Ovary (tissue), 9 donors: ENCODE data around the gene APOBEC3H. TPM values are rescaled to one million over a fixed set of nuclear protein-coding genes. Genes with fewer than 3 reads are reported as not detected.

Experiments used
- DNase-seq, 5 donors: peaks; one replicate each; pipeline ENCODE4 v3.0.0-alpha.2; 2019 to 2020
- H3K27ac ChIP-seq, 2 donors: fragments of 200-600 bp; one replicate each; pipeline versions ENCODE4 v1.5.1 to v1.8.0; 2019 to 2022
- H3K27me3 ChIP-seq: fragments of 200-600 bp; one replicate; pipeline ENCODE4 v1.8.0; 2022
- H3K36me3 ChIP-seq: fragments of 200-600 bp; sonication (generic); one replicate; pipeline ENCODE4 v1.5.1; 2019
- H3K4me1 ChIP-seq: one replicate; pipeline ENCODE4 v1.8.1; 2013; ENCODE audit warnings: mild to moderate bottlenecking, moderate library complexity; ENCODE audit not compliant: insufficient read depth
- H3K4me3 ChIP-seq: fragments of 200-600 bp; sonication (generic); one replicate; pipeline ENCODE4 v1.5.1; 2017
- H3K9me3 ChIP-seq, 2 donors: fragments of 200-600 bp in 1 of 2; sonication (generic) in 1 of 2; one replicate each; pipeline versions ENCODE4 v1.5.1 to v1.8.1; 2013 to 2019; ENCODE audit warnings: mild to moderate bottlenecking in 1 of 2, moderate library complexity in 1 of 2
- EP300 ChIP-seq: sonication (generic); formaldehyde crosslinking; IDR thresholded peaks from one replicate; pipeline ENCODE4 v1.6.1; 2017; ENCODE audit warnings: antibody characterized with exemption
- POLR2A ChIP-seq: fragments of 450-650 bp; IDR thresholded peaks from one replicate; pipeline ENCODE4 v1.6.1; 2017; ENCODE audit warnings: antibody characterized with exemption, mild to moderate bottlenecking, moderate library complexity
- WGBS, 3 donors: extraction: QIAGEN DNeasy Blood & Tissue Kit in 1 of 3; methylation state at CpG; one replicate each; pipeline versions ENCODE4 v1.1.5 to v1.1.7; 2013 to 2017; 5-methylcytosine and 5-hydroxymethylcytosine counted together
- intact Hi-C, 4 donors: fragments of 100-400 bp; cut with DNase I; formaldehyde crosslinking; loops; one replicate each; pipeline versions ENCODE4 v1.11.0 to v1.15.1; 2022 to 2023
- polyA plus RNA-seq, 2 donors: library from polyadenylated mRNA; stranded (reverse); fragments of 200-250 nt in 1 of 2; fragments of 350-450 nt in 1 of 2; fragmentation: Illumina TruSeq in 1 of 2; extraction: RNeasy Lipid Tissue Mini Kit (QIAGEN cat#74804) in 1 of 2; gene quantifications; one replicate each; pipeline ENCODE4 v1.2.3, GENCODE V29; 2013 to 2014
- total RNA-seq, 7 donors: library from RNA; depleted of rRNA in 2 of 7; stranded (reverse); fragments of >200 nt in 2 of 7; fragmentation: NEBNext Ultra II Directional in 3 of 7; extraction: Animal tissue kit (Norgen Biotek cat#: 25700) in 3 of 7; gene quantifications; one replicate each; pipeline versions ENCODE4 v1.1.0 to v1.2.4, GENCODE V29; 2016 to 2023
- TF ChIP-seq, protein P1 (sequence below), 3 donors: fragments of 450-650 bp in 2 of 3; fragments of 200-600 bp in 1 of 3; IDR thresholded peaks; one replicate each; pipeline versions ENCODE4 v1.5.1 to v1.8.0; 2016 to 2022; ENCODE audit warnings: antibody characterized with exemption in 3 of 3, mild to moderate bottlenecking in 1 of 3
- donor health status: DM: no; HTN: no; CAD: no; lungs with moderate emphysema.
- donor health status: DM: no; HTN: no; CAD: no.
- donor health status: Bipolar disorder and iron deficiency.
- donor health status: DM: yes; HTN: yes; CAD: no.
- donor health status: DM: no; HTN: no; CAD: no.
- donor health status: DM: yes; HTN: yes; CAD: no.

The APOBEC3H gene
- total and polyA plus RNA-seq, 9 donors = 0.23 to 0.97 (median 0.31) TPM; not detected in 6

GRCh38 chr22:39098576-39098975 lies 1.5 kb downstream of the APOBEC3H start:
- no peak for DNase-seq
- H3K4me3 ChIP-seq = no peak overlapping the region
- no peaks in the 10 kb centered on the region for H3K4me1 ChIP-seq
- no peaks in the 10 kb centered on the region for H3K36me3 ChIP-seq
- 87 to 93% (median 93%) methylated on average over 8 of the region's 8 CpGs for WGBS, 3 donors
- intact Hi-C loops = no loop called here
- H3K9me3 ChIP-seq = no peaks in the 10 kb centered on the region
- no peaks in the 10 kb centered on the region for H3K27me3 ChIP-seq
- no peak overlapping the region for H3K27ac ChIP-seq
- no peak for TF ChIP-seq EP300
- TF ChIP-seq POLR2A = no peak
- TF ChIP-seq, protein P1, sequence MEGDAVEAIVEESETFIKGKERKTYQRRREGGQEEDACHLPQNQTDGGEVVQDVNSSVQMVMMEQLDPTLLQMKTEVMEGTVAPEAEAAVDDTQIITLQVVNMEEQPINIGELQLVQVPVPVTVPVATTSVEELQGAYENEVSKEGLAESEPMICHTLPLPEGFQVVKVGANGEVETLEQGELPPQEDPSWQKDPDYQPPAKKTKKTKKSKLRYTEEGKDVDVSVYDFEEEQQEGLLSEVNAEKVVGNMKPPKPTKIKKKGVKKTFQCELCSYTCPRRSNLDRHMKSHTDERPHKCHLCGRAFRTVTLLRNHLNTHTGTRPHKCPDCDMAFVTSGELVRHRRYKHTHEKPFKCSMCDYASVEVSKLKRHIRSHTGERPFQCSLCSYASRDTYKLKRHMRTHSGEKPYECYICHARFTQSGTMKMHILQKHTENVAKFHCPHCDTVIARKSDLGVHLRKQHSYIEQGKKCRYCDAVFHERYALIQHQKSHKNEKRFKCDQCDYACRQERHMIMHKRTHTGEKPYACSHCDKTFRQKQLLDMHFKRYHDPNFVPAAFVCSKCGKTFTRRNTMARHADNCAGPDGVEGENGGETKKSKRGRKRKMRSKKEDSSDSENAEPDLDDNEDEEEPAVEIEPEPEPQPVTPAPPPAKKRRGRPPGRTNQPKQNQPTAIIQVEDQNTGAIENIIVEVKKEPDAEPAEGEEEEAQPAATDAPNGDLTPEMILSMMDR (IDR thresholded peaks at IDR 0.05) = no peak

GRCh38 chr22:39101226-39101625 lies 4.2 kb downstream of the APOBEC3H start:
- Histone ChIP-seq H3K36me3 (no peaks in the 10 kb centered on the region), H3K4me3 (no peak overlapping the region), H3K4me1 (no peaks in the 10 kb centered on the region), H3K27me3 (no peaks in the 10 kb centered on the region), H3K27ac (no peak overlapping the region), H3K9me3 (no peaks in the 10 kb centered on the region)
- intact Hi-C loops = no loop called here
- 75 to 80% (median 77%) methylated on average over 10 of the region's 13 CpGs for WGBS, 3 donors
- TF ChIP-seq EP300 = no peak
- no peak for TF ChIP-seq POLR2A
- TF ChIP-seq, protein P1 (IDR thresholded peaks at IDR 0.05) = no peak
- no peak for DNase-seq

DNA sequence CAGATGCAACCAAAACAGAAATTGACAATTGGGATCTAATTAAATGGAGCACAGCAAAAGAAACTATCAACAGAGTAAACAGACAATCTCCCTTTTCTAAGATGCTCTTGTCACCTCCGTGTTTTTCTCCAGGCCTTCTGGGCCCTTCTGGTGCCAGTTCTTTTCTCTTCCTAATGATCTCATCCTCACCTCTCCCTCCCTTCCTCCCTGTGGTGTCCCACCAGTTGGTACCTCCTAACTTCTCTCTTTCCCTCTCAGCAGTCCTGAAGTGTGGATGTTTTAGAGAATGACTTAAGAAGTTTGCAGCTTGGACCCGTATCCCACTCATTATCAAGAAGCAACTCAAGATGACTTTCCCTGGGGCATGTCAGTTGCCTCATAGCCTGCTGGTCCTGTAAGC lies 6.4 kb downstream of the APOBEC3H start:
- Histone ChIP-seq H3K4me3 (no peak overlapping the region), H3K27ac (no peak overlapping the region), H3K4me1 (no peaks in the 10 kb centered on the region), H3K36me3 (no peaks in the 10 kb centered on the region), H3K27me3 (no peaks in the 10 kb centered on the region), H3K9me3 (no peaks in the 10 kb centered on the region)
- intact Hi-C loops = no loop called here
- TF ChIP-seq POLR2A (no peak), EP300 (no peak)
- TF ChIP-seq, protein P1 (IDR thresholded peaks at IDR 0.05) = no peak
- DNase-seq = no peak
- 74 to 79% (median 79%) methylated on average over 2 of the region's 2 CpGs for WGBS, 3 donors

DNA sequence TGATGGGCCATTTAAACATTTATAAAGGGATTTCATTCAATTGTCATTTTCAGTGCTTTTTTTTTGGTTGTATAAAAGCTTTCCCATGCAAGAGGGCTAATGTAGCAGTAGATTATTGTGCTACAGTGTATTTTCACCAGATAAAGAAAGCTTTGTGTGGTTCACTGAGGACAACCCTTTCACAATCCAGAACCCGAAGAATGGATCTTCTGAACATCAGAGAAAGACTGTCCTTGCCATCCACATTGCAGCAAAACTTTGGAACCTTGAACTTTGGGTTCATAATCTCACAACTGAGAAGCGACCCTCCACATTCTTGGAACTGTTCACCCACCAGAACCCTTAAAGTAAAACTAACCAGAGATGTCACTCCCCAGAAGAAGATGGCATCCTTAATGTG lies 9.3 kb downstream of the APOBEC3H start:
- H3K4me1 ChIP-seq = no peaks in the 10 kb centered on the region
- H3K4me3 ChIP-seq = no peak overlapping the region
- H3K27ac ChIP-seq = no peak overlapping the region
- DNase-seq = no peak
- intact Hi-C loops = no loop called here
- TF ChIP-seq POLR2A (no peak), EP300 (no peak)
- TF ChIP-seq, protein P1 (IDR thresholded peaks at IDR 0.05) = no peak
- H3K36me3 ChIP-seq = no peaks in the 10 kb centered on the region
- 41 to 60% (median 47%) methylated on average over 2 of the region's 2 CpGs for WGBS, 3 donors
- no peaks in the 10 kb centered on the region for H3K27me3 ChIP-seq
- no peaks in the 10 kb centered on the region for H3K9me3 ChIP-seq
